ENCODE data around the gene DPP8. TPM values are rescaled to one million over a fixed set of nuclear protein-coding genes. Genes with fewer than 3 reads are reported as not detected.
A peak's percentile ranks its signal among the peaks of the same experiment; 100 is the strongest.

The DPP8 gene
- total RNA-seq, 1 donor from 2014 or later, result 39.9 TPM

DNA sequence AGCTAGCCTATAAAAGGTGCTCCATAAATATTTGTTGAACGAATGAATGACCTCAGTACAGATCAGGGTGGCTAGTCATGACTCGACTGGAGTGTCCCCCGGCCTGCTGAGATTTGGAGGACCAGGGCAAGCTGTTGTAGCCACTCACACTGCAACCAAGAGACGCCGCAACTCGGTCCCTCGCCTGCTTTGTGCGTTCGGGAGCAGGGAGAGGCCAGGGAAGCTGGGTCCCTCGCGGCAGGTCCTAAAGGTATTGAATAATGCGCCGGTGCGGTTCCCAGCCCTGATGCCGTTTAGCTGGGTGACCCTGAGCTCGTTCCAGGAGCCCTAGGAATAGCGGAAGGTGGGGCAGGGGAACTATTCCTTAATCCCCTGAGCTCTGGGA, 96.5 kb downstream of the DPP8 start:
- Histone ChIP-seq H3K4me1 (peaks cover 28% of the 10 kb centered on the region), H3K27ac (replicated peaks) (peak overlapping the region; percentile 14)

GRCh38 chr15:65418596-65418995, 98.9 kb downstream of the DPP8 start:
- Histone ChIP-seq H3K27me3 (ENCODE audit: low read depth) (peaks cover 73% of the 10 kb centered on the region), H3K36me3 (no peaks in the 10 kb centered on the region), H3K9me3 (replicated peaks) (no peaks in the 10 kb centered on the region), H3K4me1 (peaks cover 48% of the 10 kb centered on the region), H3K27ac (replicated peaks) (no peak overlapping the region), H3K4me3 (no peak overlapping the region)
- peak; percentile 8 for DNase-seq
- TF ChIP-seq, protein P1, sequence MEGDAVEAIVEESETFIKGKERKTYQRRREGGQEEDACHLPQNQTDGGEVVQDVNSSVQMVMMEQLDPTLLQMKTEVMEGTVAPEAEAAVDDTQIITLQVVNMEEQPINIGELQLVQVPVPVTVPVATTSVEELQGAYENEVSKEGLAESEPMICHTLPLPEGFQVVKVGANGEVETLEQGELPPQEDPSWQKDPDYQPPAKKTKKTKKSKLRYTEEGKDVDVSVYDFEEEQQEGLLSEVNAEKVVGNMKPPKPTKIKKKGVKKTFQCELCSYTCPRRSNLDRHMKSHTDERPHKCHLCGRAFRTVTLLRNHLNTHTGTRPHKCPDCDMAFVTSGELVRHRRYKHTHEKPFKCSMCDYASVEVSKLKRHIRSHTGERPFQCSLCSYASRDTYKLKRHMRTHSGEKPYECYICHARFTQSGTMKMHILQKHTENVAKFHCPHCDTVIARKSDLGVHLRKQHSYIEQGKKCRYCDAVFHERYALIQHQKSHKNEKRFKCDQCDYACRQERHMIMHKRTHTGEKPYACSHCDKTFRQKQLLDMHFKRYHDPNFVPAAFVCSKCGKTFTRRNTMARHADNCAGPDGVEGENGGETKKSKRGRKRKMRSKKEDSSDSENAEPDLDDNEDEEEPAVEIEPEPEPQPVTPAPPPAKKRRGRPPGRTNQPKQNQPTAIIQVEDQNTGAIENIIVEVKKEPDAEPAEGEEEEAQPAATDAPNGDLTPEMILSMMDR (IDR thresholded peaks at IDR 0.05; ENCODE audit: borderline replicate concordance), result no peak
- intact Hi-C loops (cut with micrococcal nuclease), result no loop called here

More for the DNA sequence above, 96.5 kb downstream of the DPP8 start:
- TF ChIP-seq, protein P1 (IDR thresholded peaks at IDR 0.05; ENCODE audit: borderline replicate concordance), result no peak
- DNase-seq, result no peak
- peaks cover 63% of the 10 kb centered on the region for H3K27me3 ChIP-seq (ENCODE audit: low read depth)
- intact Hi-C loops (cut with micrococcal nuclease), result no loop called here
- peak overlapping the region; percentile 68 for H3K4me3 ChIP-seq
- no peaks in the 10 kb centered on the region for H3K36me3 ChIP-seq
- H3K9me3 ChIP-seq (replicated peaks), result no peaks in the 10 kb centered on the region

DNA sequence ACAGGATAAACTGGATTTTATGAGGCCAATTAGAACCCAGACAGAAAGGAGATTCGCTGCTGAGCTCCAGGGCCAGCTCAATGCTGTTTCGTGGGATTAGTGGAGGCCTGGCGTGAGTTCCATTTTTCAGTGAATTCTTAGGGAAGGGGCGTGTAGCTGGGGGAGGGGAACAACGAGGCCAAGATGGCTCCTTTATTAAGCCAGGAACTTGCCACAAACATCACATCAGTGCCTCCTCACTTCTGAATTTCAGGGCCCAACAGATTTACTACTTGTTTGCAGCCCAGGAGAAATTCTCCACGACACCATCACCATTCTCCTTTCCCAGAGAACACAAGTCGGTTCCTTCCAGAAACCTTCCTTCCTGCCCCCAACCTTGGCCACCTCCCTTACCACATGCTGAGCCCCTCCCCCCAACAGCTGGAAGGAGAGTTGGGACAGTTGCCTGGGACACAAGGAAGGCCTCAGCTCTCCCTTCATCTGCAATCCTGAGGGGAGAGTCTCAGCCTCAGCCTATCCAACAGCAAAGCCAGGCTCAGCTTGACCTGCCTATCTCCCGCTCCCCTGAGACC, 100.6 kb downstream of the DPP8 start:
- Histone ChIP-seq H3K27me3 (ENCODE audit: low read depth) (peaks cover 65% of the 10 kb centered on the region), H3K36me3 (no peaks in the 10 kb centered on the region), H3K27ac (replicated peaks) (peak overlapping the region; percentile 57), H3K4me1 (peaks cover 47% of the 10 kb centered on the region), H3K4me3 (no peak overlapping the region), H3K9me3 (replicated peaks) (no peaks in the 10 kb centered on the region)
- DNase-seq, result peak; percentile 62
- TF ChIP-seq, protein P1 (IDR thresholded peaks at IDR 0.05; ENCODE audit: borderline replicate concordance), result no peak
- intact Hi-C loops (cut with micrococcal nuclease), result no loop called here

DNA sequence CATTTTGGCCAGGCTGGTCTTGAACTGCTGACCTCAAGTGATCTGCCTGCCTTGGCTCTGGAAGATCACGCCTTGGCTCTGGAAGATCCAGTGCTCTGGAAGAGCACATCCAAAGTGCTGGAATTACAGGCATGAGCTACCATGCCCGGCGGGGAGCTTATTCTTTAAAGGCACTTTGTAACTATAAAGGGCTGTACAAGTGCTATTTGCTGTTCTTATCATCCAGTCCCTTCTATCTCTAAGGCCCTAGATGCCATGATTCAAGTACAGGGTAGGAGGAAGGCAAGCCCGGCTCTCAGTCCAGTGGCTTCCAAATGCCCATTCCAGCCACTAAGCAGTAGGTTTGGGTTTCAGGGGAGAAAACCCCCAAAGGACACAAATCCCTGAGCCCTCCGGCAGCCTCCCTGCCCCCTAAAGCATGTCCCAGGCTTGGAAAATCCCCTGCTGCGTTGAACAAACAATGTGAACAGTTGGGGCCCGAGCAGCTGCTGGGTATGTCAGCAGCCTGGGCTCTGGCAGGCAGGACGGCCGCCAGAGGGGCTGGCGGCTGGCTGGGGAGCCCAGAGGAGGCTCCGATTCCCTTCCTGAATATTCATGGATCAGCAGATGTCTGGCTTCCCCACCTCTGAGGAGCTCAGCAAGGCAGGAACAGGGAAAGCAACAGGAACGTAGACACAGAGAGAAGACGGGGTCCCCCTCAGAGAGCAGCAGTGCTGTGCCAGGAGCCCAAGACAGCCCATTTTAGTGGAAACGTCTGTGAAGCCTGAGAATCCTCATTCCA, 102.5 kb downstream of the DPP8 start:
- Histone ChIP-seq H3K4me1 (peaks cover 28% of the 10 kb centered on the region), H3K27me3 (ENCODE audit: low read depth) (peaks cover 60% of the 10 kb centered on the region), H3K36me3 (no peaks in the 10 kb centered on the region), H3K9me3 (replicated peaks) (no peaks in the 10 kb centered on the region), H3K27ac (replicated peaks) (peak overlapping the region; percentile 55), H3K4me3 (no peak overlapping the region)
- peak; percentile 49 for DNase-seq
- TF ChIP-seq, protein P1 (IDR thresholded peaks at IDR 0.05; ENCODE audit: borderline replicate concordance), result no peak
- intact Hi-C loops (cut with micrococcal nuclease), result no loop called here

GRCh38 chr15:65413760-65414144, 103.7 kb downstream of the DPP8 start:
- Histone ChIP-seq H3K27me3 (ENCODE audit: low read depth) (peaks cover 60% of the 10 kb centered on the region), H3K4me3 (no peak overlapping the region), H3K36me3 (no peaks in the 10 kb centered on the region), H3K27ac (replicated peaks) (no peak overlapping the region), H3K9me3 (replicated peaks) (no peaks in the 10 kb centered on the region), H3K4me1 (peaks cover 28% of the 10 kb centered on the region)
- no peak for DNase-seq
- TF ChIP-seq, protein P1 (IDR thresholded peaks at IDR 0.05; ENCODE audit: borderline replicate concordance), result no peak
- intact Hi-C loops (cut with micrococcal nuclease), result no loop called here

Measured in left ventricle myocardium inferior (tissue), 1 donor.